Measurements from ENCODE around the gene GPRC5D.

GRCh38 chr12:12909995-12910420 lies 42.0 kb downstream of the GPRC5D start:
- TF ChIP-seq POLR2A (IDR thresholded peaks at IDR 0.05) (no peak), CTCF (IDR thresholded peaks at IDR 0.05) (no peak)

All from testis (tissue), 2 donors.